Transverse colon (tissue), 3 donors: ENCODE measurements around the gene DPY19L1.
"Not testable (repeated sequence)": the region's sequence is repeated elsewhere in the genome, so short reads cannot be mapped to it uniquely, and the experiment has no call there.

Experiments
- EP300 ChIP-seq: sonication (generic); formaldehyde crosslinking; IDR thresholded peaks from one replicate; pipeline ENCODE4 v1.6.1; 2017; ENCODE audit warnings: antibody characterized with exemption, low read depth
- TF ChIP-seq, protein P1 (sequence below), 5 experiments: fragments of 200-600 bp in 3 of 5; fragments of 450-650 bp in 2 of 5; sonication (generic) in 3 of 5; IDR thresholded peaks; 1 replicate in 2 of 5; 2 replicates in 3 of 5; pipeline ENCODE4 v1.5.1; 2016 to 2017; ENCODE audit warnings: antibody characterized with exemption in 5 of 5, inconsistent platforms in 3 of 5, mild to moderate bottlenecking in 2 of 5, moderate library complexity in 1 of 5

DNA sequence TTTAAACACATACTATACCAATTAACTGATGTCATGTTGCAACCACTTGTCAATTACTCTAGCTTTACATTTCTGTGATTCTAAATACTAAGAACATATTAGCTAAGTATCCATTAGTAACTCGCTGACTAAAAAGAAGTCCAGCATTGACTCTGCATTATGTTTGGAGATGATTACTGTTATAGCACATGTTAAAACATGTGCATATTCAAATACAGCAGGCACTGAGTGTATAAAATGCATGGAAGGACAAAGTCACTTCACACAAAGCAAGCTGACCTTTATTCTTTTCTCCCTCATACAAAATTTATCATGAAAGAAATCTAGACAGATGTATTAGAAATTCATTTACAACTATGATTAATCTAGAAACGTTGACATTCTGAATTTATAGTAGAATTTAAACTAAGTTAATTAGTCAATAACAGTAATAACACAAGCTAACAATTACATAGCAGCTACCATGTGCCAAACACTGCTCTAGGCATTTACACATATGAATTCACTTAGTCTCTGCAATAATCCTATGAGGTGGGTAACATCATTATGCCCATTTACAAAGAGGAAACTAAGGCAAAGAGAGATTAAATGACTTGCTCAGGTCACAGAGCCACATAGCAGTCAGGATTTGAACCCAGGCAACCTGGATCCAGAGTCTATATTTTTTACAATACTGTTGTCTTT, 48.7 kb downstream of the DPY19L1 start:
- TF ChIP-seq EP300: not testable (repeated sequence)
- TF ChIP-seq, protein P1, sequence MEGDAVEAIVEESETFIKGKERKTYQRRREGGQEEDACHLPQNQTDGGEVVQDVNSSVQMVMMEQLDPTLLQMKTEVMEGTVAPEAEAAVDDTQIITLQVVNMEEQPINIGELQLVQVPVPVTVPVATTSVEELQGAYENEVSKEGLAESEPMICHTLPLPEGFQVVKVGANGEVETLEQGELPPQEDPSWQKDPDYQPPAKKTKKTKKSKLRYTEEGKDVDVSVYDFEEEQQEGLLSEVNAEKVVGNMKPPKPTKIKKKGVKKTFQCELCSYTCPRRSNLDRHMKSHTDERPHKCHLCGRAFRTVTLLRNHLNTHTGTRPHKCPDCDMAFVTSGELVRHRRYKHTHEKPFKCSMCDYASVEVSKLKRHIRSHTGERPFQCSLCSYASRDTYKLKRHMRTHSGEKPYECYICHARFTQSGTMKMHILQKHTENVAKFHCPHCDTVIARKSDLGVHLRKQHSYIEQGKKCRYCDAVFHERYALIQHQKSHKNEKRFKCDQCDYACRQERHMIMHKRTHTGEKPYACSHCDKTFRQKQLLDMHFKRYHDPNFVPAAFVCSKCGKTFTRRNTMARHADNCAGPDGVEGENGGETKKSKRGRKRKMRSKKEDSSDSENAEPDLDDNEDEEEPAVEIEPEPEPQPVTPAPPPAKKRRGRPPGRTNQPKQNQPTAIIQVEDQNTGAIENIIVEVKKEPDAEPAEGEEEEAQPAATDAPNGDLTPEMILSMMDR (IDR thresholded peaks at IDR 0.05): not testable (repeated sequence)
